Measurements from ENCODE around the gene PTPRJ.

DNA sequence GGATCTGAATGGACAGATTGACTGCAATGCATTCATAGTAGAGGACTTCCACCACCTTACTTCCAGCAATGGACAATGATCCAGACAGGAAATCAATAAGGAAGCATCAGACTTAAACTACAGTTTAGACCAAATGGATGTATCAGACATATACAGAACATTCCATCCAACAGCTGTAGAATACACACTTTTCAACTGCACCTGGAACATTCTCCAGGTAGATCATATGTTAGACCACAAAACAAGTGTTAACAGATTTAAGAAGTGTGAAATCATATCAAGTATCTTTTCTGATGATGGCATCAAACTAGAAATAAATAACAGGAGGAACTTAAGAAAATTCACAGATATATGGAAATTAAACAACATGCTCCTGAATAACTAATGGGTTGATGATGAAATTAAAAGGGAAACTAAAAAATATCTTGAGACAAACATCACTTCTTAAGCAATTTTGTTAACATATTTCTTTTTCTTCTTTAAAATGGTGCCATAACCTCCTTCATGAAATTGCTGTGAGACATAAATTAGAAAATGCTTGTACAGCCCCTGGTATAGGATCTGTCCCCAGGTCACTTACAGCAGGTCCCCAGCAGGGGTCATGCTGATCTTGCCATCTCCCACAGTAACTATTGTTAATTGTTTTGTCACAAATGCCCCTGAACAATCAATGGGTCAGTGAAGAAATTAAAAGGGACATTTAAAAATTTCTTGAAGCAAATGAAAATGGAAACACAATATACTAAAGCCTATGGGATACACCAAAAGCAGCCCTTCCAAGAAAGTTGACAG is 136.3 kb downstream of the PTPRJ start:
- TF ChIP-seq, protein P1, sequence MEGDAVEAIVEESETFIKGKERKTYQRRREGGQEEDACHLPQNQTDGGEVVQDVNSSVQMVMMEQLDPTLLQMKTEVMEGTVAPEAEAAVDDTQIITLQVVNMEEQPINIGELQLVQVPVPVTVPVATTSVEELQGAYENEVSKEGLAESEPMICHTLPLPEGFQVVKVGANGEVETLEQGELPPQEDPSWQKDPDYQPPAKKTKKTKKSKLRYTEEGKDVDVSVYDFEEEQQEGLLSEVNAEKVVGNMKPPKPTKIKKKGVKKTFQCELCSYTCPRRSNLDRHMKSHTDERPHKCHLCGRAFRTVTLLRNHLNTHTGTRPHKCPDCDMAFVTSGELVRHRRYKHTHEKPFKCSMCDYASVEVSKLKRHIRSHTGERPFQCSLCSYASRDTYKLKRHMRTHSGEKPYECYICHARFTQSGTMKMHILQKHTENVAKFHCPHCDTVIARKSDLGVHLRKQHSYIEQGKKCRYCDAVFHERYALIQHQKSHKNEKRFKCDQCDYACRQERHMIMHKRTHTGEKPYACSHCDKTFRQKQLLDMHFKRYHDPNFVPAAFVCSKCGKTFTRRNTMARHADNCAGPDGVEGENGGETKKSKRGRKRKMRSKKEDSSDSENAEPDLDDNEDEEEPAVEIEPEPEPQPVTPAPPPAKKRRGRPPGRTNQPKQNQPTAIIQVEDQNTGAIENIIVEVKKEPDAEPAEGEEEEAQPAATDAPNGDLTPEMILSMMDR (IDR thresholded peaks at IDR 0.05; ENCODE audit: extremely low read depth in 1 of 2, insufficient read depth in 1 of 2, low read depth in 1 of 2, low read length in 2 of 2) = peak; percentile 49 to 54
- no peak for TF ChIP-seq MAX (IDR thresholded peaks at IDR 0.05; ENCODE audit: insufficient read depth, insufficient read length)
- no peak for TF ChIP-seq POLR2A (IDR thresholded peaks at IDR 0.05; ENCODE audit: low read depth, low read length)
- no peak for TF ChIP-seq FOS (IDR thresholded peaks at IDR 0.05; ENCODE audit: borderline replicate concordance, insufficient read depth, low read length)
- no peak for TF ChIP-seq EZH2 (IDR thresholded peaks at IDR 0.05; ENCODE audit: borderline replicate concordance, low read depth, low read length, severe bottlenecking)
- TF ChIP-seq JUN (IDR thresholded peaks at IDR 0.05; ENCODE audit: borderline replicate concordance, insufficient read depth, insufficient read length, low read depth) = no peak
- TF ChIP-seq POLR2AphosphoS5 (IDR thresholded peaks at IDR 0.05; ENCODE audit: insufficient read depth, low read depth, low read length) = no peak

Measured in endothelial cell of umbilical vein (primary cell).